Stomach (tissue), 9 donors: Measurements from ENCODE around the gene GPR89B. TPM values are rescaled to one million over a fixed set of nuclear protein-coding genes. Genes with fewer than 3 reads are reported as not detected.

Source experiments
- DNase-seq, 2 donors: peaks; one replicate each; pipeline versions ENCODE4 v3.0.0 to v3.0.0-alpha.2; 2013 to 2019
- H3K27ac ChIP-seq, 5 donors: fragments of 200-600 bp in 4 of 5; sonication (generic) in 4 of 5; one replicate each; pipeline ENCODE4 v1.5.1; 2013 to 2019; ENCODE audit warnings: mild to moderate bottlenecking in 1 of 5, moderate library complexity in 1 of 5
- H3K27me3 ChIP-seq, 3 donors: fragments of 200-600 bp; sonication (generic); one replicate each; pipeline ENCODE4 v1.5.1; 2017 to 2019; ENCODE audit warnings: mixed run types in 1 of 3
- H3K36me3 ChIP-seq, 4 donors: fragments of 200-600 bp; sonication (generic); 1 replicate in 3 of 4; 2 replicates in 1 of 4; pipeline ENCODE4 v1.5.1; 2016 to 2019
- H3K4me1 ChIP-seq, 4 donors: fragments of 200-600 bp; sonication (generic); one replicate each; pipeline ENCODE4 v1.5.1; 2016 to 2019
- H3K4me3 ChIP-seq, 4 donors: fragments of 200-600 bp; sonication (generic) in 3 of 4; one replicate each; pipeline ENCODE4 v1.5.1; 2016 to 2019; ENCODE audit warnings: mild to moderate bottlenecking in 1 of 4
- H3K9me3 ChIP-seq, 4 donors: fragments of 200-600 bp; sonication (generic); one replicate each; pipeline ENCODE4 v1.5.1; 2016 to 2019
- CTCF ChIP-seq, 7 experiments: fragments of 450-650 bp in 4 of 7; fragments of 200-600 bp in 3 of 7; sonication (generic) in 3 of 7; IDR thresholded peaks; one replicate each; pipeline ENCODE4 v1.5.1; 2016 to 2019; ENCODE audit warnings: antibody characterized with exemption in 7 of 7, control low read depth in 2 of 7, mild to moderate bottlenecking in 1 of 7
- EP300 ChIP-seq: sonication (generic); formaldehyde crosslinking; IDR thresholded peaks from one replicate; pipeline ENCODE4 v1.6.1; 2017; ENCODE audit warnings: antibody characterized with exemption
- POLR2A ChIP-seq, 4 donors: fragments of 450-650 bp; IDR thresholded peaks; one replicate each; pipeline ENCODE4 v1.6.1; 2016; ENCODE audit warnings: antibody characterized with exemption in 4 of 4, control low read depth in 2 of 4, mild to moderate bottlenecking in 1 of 4, moderate library complexity in 1 of 4
- POLR2AphosphoS5 ChIP-seq, 3 donors: sonication (generic); formaldehyde crosslinking; IDR thresholded peaks; one replicate each; pipeline ENCODE4 v1.6.1; 2016; ENCODE audit warnings: antibody characterized with exemption in 3 of 3
- WGBS, 5 donors: extraction: QIAGEN DNeasy Blood & Tissue Kit in 3 of 5; methylation state at CpG; one replicate each; pipeline versions ENCODE4 v1.1.5 to v1.1.7; 2013 to 2018; 5-methylcytosine and 5-hydroxymethylcytosine counted together
- intact Hi-C: fragments of 100-400 bp; cut with DNase I; formaldehyde crosslinking; loops from one replicate; pipeline ENCODE4 v1.15.1; 2023; ENCODE audit warnings: low total_unique reads
- polyA plus RNA-seq, 3 donors: library from polyadenylated mRNA; stranded (reverse); fragments of 200-250 nt; gene quantifications; one replicate each; pipeline ENCODE4 v1.2.3, GENCODE V29; 2013
- total RNA-seq, 5 donors: library from RNA; depleted of rRNA; stranded (reverse); fragments of >200 nt; gene quantifications; one replicate each; pipeline versions ENCODE4 v1.1.0 to v1.2.3, GENCODE V29; 2014 to 2016
- donor health status: healthy with polysubstance abuse.
- donor health status: Bipolar disorder and iron deficiency.
- donor health status: healthy.

GPR89B gene
- total and polyA plus RNA-seq, 8 donors: 2.3 to 43.1 (median 10.2) TPM

- H3K27me3 ChIP-seq: peaks cover 0 to 6% (median 0%) of the 10 kb centered on the region in 3 donors
- H3K36me3 ChIP-seq: no peaks in the 10 kb centered on the region
- peak in 1 of 2 donors; percentile 20 for DNase-seq
- H3K27ac ChIP-seq: no peak overlapping the region
- WGBS, 5 donors: 36 to 54% (median 46%) methylated on average over 8 of the region's 8 CpGs
- TF ChIP-seq POLR2A (IDR thresholded peaks at IDR 0.05) (no peak), CTCF (IDR thresholded peaks at IDR 0.05) (no peak), EP300 (no peak), POLR2AphosphoS5 (IDR thresholded peaks at IDR 0.05) (no peak)
- no peak overlapping the region for H3K4me3 ChIP-seq
- peaks cover 0 to 11% (median 3%) of the 10 kb centered on the region in 4 donors for H3K4me1 ChIP-seq
- no peaks in the 10 kb centered on the region for H3K9me3 ChIP-seq
- intact Hi-C loops: loop anchor here (10.0 kb wide), 1 partner anchor 402 kb away; no protein-coding TSS in a partner anchor
These were observed 31.0 kb upstream of the GPR89B start for GRCh38 chr1:147897029-147897752.

GRCh38 chr1:147897789-147898188, 30.4 kb upstream of the GPR89B start:
- no peak overlapping the region for H3K27ac ChIP-seq
- H3K36me3 ChIP-seq: no peaks in the 10 kb centered on the region
- no peaks in the 10 kb centered on the region for H3K9me3 ChIP-seq
- no peak overlapping the region for H3K4me3 ChIP-seq
- 83 to 94% (median 86%) methylated on average over 4 of the region's 4 CpGs for WGBS, 5 donors
- no peak for DNase-seq
- H3K27me3 ChIP-seq: peaks cover 0 to 6% (median 0%) of the 10 kb centered on the region in 3 donors
- H3K4me1 ChIP-seq: peaks cover 0 to 6% (median 0%) of the 10 kb centered on the region in 4 donors
- TF ChIP-seq POLR2AphosphoS5 (IDR thresholded peaks at IDR 0.05): no peak
- no peak for TF ChIP-seq EP300
- TF ChIP-seq CTCF (IDR thresholded peaks at IDR 0.05): no peak
- no peak for TF ChIP-seq POLR2A (IDR thresholded peaks at IDR 0.05)
- intact Hi-C loops: loop anchor here (10.0 kb wide), 1 partner anchor 403 kb away; no protein-coding TSS in a partner anchor

- peaks cover 0 to 6% (median 0%) of the 10 kb centered on the region in 3 donors for H3K27me3 ChIP-seq
- H3K36me3 ChIP-seq: no peaks in the 10 kb centered on the region
- no peak within 1 kb of the TSS for H3K27ac ChIP-seq
- 81 to 86% (median 85%) methylated on average over 7 of the region's 7 CpGs for WGBS, 5 donors
- no peak for DNase-seq
- no peak within 1 kb of the TSS for H3K4me3 ChIP-seq
- H3K4me1 ChIP-seq: peaks cover 0 to 4% (median 0%) of the 10 kb centered on the region in 4 donors
- TF ChIP-seq CTCF (IDR thresholded peaks at IDR 0.05) (no peak), POLR2AphosphoS5 (IDR thresholded peaks at IDR 0.05) (no peak), EP300 (no peak), POLR2A (IDR thresholded peaks at IDR 0.05) (no peak)
- intact Hi-C loops: no loop called here
- no peaks in the 10 kb centered on the region for H3K9me3 ChIP-seq
These were observed 25.9 kb upstream of the GPR89B start, which contains the start of gene GJA8 for GRCh38 chr1:147902253-147902845. Gene GJA8 (plus strand): TSS chr1:147902795. CDS start chr1:147907956, 5,161 bp downstream.

- Histone ChIP-seq H3K36me3 (no peaks in the 10 kb centered on the region), H3K27ac (no peak overlapping the region), H3K27me3 (peaks cover 0 to 3% (median 0%) of the 10 kb centered on the region in 3 donors), H3K9me3 (no peaks in the 10 kb centered on the region), H3K4me1 (no peaks in the 10 kb centered on the region), H3K4me3 (no peak overlapping the region)
- no peak for DNase-seq
- intact Hi-C loops: no loop called here
- 71 to 82% (median 76%) methylated on average over 3 of the region's 3 CpGs for WGBS, 5 donors
- no peak for TF ChIP-seq EP300
- no peak for TF ChIP-seq POLR2A (IDR thresholded peaks at IDR 0.05)
- no peak for TF ChIP-seq POLR2AphosphoS5 (IDR thresholded peaks at IDR 0.05)
- no peak for TF ChIP-seq CTCF (IDR thresholded peaks at IDR 0.05)
These were observed 23.5 kb upstream of the GPR89B start for GRCh38 chr1:147904726-147905125.
